Loucy (cell line): ENCODE results near the gene GTPBP2.
A peak's percentile ranks its signal among the peaks of the same experiment; 100 is the strongest.

Source experiments
- H2AFZ ChIP-seq: fragments of 200-600 bp; sonication (generic); 2 replicates; pipeline ENCODE4 v1.6.0; 2016; ENCODE audit warnings: antibody characterized with exemption, mild to moderate bottlenecking, low read length, moderate library complexity
- H3F3A ChIP-seq: fragments of 200-600 bp; 2 replicates; pipeline ENCODE4 v1.6.0; 2016; ENCODE audit warnings: antibody characterized with exemption, low read depth, mild to moderate bottlenecking
- H3K27me3 ChIP-seq: fragments of 200-600 bp; sonication (generic); 2 replicates; pipeline ENCODE4 v1.6.1; 2014; ENCODE audit warnings: low read length, mild to moderate bottlenecking; ENCODE audit not compliant: insufficient read depth, poor library complexity, severe bottlenecking
- H3K36me3 ChIP-seq: fragments of 200-600 bp; sonication (generic); 2 replicates; pipeline ENCODE4 v1.6.1; 2016; ENCODE audit warnings: low read length; ENCODE audit not compliant: insufficient read depth
- H3K4me1 ChIP-seq: fragments of 200-600 bp; sonication (generic); 2 replicates; pipeline ENCODE4 v1.5.1; 2014; ENCODE audit warnings: low read length, mild to moderate bottlenecking; ENCODE audit not compliant: insufficient read depth, poor library complexity, severe bottlenecking
- H3K4me2 ChIP-seq: fragments of 200-600 bp; sonication (generic); 2 replicates; pipeline ENCODE4 v1.6.0; 2014; ENCODE audit warnings: antibody characterized with exemption, low read length, low read depth, mild to moderate bottlenecking; ENCODE audit not compliant: poor library complexity, severe bottlenecking
- H3K4me3 ChIP-seq: fragments of 200-600 bp; sonication (generic); 2 replicates; pipeline ENCODE4 v1.5.1; 2014; ENCODE audit warnings: low read length, mild to moderate bottlenecking, mixed read lengths; ENCODE audit not compliant: poor library complexity, severe bottlenecking
- H3K79me2 ChIP-seq: fragments of 200-600 bp; sonication (generic); 2 replicates; pipeline ENCODE4 v1.6.1; 2014; ENCODE audit warnings: low read length; ENCODE audit not compliant: insufficient read depth
- H3K9ac ChIP-seq: fragments of 200-600 bp; sonication (generic); 2 replicates; pipeline ENCODE4 v1.6.0; 2014; ENCODE audit warnings: mild to moderate bottlenecking, low read depth, low read length, moderate library complexity; ENCODE audit not compliant: poor library complexity, severe bottlenecking
- H3K9me2 ChIP-seq: fragments of 200-600 bp; sonication (generic); replicated peaks from 2 replicates; pipeline ENCODE4 v1.6.1; 2016; ENCODE audit warnings: low read depth, low read length, mixed read lengths
- H3K9me3 ChIP-seq: fragments of 200-600 bp; sonication (generic); 2 replicates; pipeline ENCODE4 v1.6.1; 2014; ENCODE audit warnings: mild to moderate bottlenecking, antibody characterized with exemption, low read length, low read depth; ENCODE audit not compliant: insufficient read depth
- H4K20me1 ChIP-seq: fragments of 200-600 bp; sonication (generic); 2 replicates; pipeline ENCODE4 v1.6.0; 2014; ENCODE audit warnings: antibody characterized with exemption, low read length, mild to moderate bottlenecking; ENCODE audit not compliant: insufficient read depth, poor library complexity, severe bottlenecking
- EZH2phosphoT487 ChIP-seq: fragments of 200-600 bp; IDR thresholded peaks from 2 replicates; pipeline ENCODE4 v1.6.1; 2018; ENCODE audit warnings: antibody characterized with exemption, mild to moderate bottlenecking, moderate library complexity, borderline replicate concordance
- TF ChIP-seq, protein P1 (sequence below): fragments of 200-600 bp; sonication (generic); conservative IDR thresholded peaks from 2 replicates; pipeline ENCODE4 v1.5.1; 2014; ENCODE audit warnings: mild to moderate bottlenecking, antibody characterized with exemption, low read length

GTPBP2 gene

DNA sequence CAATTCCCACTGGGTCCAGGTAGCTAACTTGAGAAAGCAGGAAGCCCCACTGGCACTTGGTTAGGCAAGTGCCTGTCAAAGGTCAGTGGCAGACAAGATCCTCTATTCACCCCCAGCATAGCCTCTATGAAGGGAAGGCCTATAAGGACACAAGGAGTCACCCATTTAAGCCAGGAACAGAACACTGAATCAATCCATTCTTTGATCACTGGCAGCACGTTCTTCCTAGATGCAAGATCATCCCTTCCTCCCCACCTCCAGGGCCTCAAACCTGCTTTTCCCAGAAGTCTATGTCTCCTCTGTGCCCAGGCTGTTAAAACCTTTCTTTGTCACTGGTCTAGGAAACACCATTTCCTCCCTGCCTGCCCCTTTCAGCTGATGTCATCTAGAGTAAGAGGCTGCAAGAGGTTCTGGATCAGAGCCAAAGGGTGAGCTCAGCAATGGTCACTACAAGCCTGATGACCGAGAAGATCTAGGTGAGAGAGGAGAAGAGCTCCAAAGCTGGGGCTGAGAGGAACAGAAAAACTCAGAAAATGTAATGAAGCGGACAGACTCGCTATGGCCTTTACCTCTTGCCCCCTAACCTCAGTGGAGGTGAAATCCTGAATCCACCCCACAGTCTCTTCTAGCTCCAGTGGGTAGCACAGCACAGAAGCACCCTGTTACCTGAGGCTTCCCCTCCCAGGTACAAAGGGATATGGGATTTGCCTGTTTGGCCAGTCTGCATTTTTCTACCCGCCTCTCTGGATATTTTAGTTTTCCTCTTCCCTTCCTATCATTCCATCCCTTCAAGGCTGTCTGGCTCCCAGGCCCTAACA is 1.8 kb downstream of the GTPBP2 start:
- Histone ChIP-seq H3K9me2 (no peaks in the 10 kb centered on the region), H3K4me2 (peak overlapping the region; percentile 77), H4K20me1 (peaks cover 10% of the 10 kb centered on the region), H3K27me3 (no peaks in the 10 kb centered on the region), H3F3A (no peaks in the 10 kb centered on the region), H3K9me3 (no peaks in the 10 kb centered on the region), H3K79me2 (peaks cover 36% of the 10 kb centered on the region), H3K4me1 (peaks cover 27% of the 10 kb centered on the region), H3K36me3 (peaks cover 36% of the 10 kb centered on the region; the same call in 1 of the 2 replicates), H2AFZ (no peak overlapping the region), H3K9ac (peak overlapping the region; percentile 81), H3K4me3 (peak overlapping the region; percentile 86)
- TF ChIP-seq, protein P1, sequence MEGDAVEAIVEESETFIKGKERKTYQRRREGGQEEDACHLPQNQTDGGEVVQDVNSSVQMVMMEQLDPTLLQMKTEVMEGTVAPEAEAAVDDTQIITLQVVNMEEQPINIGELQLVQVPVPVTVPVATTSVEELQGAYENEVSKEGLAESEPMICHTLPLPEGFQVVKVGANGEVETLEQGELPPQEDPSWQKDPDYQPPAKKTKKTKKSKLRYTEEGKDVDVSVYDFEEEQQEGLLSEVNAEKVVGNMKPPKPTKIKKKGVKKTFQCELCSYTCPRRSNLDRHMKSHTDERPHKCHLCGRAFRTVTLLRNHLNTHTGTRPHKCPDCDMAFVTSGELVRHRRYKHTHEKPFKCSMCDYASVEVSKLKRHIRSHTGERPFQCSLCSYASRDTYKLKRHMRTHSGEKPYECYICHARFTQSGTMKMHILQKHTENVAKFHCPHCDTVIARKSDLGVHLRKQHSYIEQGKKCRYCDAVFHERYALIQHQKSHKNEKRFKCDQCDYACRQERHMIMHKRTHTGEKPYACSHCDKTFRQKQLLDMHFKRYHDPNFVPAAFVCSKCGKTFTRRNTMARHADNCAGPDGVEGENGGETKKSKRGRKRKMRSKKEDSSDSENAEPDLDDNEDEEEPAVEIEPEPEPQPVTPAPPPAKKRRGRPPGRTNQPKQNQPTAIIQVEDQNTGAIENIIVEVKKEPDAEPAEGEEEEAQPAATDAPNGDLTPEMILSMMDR = no peak
- TF ChIP-seq EZH2phosphoT487 = no peak

GRCh38 chr6:43625393-43625992 is 3.6 kb downstream of the GTPBP2 start:
- Histone ChIP-seq H4K20me1 (peaks cover 10% of the 10 kb centered on the region), H3K9ac (no peak overlapping the region)

DNA sequence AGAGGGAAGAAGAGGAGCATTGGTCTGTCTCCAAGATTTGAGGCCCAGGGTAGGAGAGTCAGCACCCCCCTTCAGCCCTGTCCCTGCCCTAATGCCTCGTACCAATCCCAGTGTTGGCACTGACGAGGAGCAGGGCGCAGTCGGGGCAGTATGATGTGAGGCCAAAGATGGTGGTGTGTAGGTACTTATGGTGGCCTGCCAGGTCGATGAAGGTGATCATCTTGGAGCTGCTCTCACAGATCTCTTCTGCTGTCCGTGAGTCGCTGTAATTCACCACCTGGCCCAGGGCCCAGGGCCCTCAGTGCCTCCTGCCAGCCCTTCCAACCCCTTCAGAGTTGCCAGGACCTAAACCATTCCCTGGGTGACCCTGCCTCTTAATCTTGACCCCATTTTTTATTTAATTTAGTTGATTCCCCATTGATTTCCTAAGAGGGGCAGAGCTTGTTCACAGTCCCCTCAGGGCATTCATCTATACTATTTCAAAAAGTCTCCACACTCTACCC is 4.2 kb downstream of the GTPBP2 start:
- Histone ChIP-seq H3K9me3 (no peaks in the 10 kb centered on the region), H3K79me2 (peaks cover 36% of the 10 kb centered on the region), H3K27me3 (no peaks in the 10 kb centered on the region), H3K9me2 (no peaks in the 10 kb centered on the region), H2AFZ (no peak overlapping the region), H3F3A (no peaks in the 10 kb centered on the region), H3K4me3 (no peak overlapping the region), H3K36me3 (peaks cover 53% of the 10 kb centered on the region; the same call in 1 of the 2 replicates), H3K4me2 (no peak overlapping the region), H4K20me1 (peaks cover 10% of the 10 kb centered on the region), H3K9ac (no peak overlapping the region), H3K4me1 (peaks cover 14% of the 10 kb centered on the region)
- TF ChIP-seq EZH2phosphoT487 = no peak
- TF ChIP-seq, protein P1 = no peak

More at GRCh38 chr6:43625393-43625992, 3.6 kb downstream of the GTPBP2 start:
- no peak for TF ChIP-seq EZH2phosphoT487
- TF ChIP-seq, protein P1 = no peak
- peaks cover 17% of the 10 kb centered on the region for H3K4me1 ChIP-seq
- H3K9me2 ChIP-seq = no peaks in the 10 kb centered on the region
- H3K27me3 ChIP-seq = no peaks in the 10 kb centered on the region
- H2AFZ ChIP-seq = no peak overlapping the region
- H3F3A ChIP-seq = no peaks in the 10 kb centered on the region
- H3K4me3 ChIP-seq = no peak overlapping the region
- H3K9me3 ChIP-seq = no peaks in the 10 kb centered on the region
- H3K4me2 ChIP-seq = peak overlapping the region; percentile 77
- peaks cover 53% of the 10 kb centered on the region; the same call in 1 of the 2 replicates for H3K36me3 ChIP-seq
- H3K79me2 ChIP-seq = peaks cover 36% of the 10 kb centered on the region
